BJ (cell line): ENCODE data around the gene ST6GALNAC6. TPM values are rescaled to one million over a fixed set of nuclear protein-coding genes. Genes with fewer than 3 reads are reported as not detected.
A peak's percentile ranks its signal among the peaks of the same experiment; 100 is the strongest.
"Not testable (repeated sequence)": the region's sequence is repeated elsewhere in the genome, so short reads cannot be mapped to it uniquely, and the experiment has no call there.

Experiments
- CTCF ChIA-PET: fragments of 350-600 bp; formaldehyde crosslinking; extraction: SDS; loops from one replicate; lab custom pipeline; 2021; ENCODE audit warnings: antibody characterized with exemption, inconsistent platforms; lab: Yijun Ruan, JAX
- POLR2A ChIA-PET: fragments of 300-600 bp; sonication (Branson Sonifier 250); formaldehyde crosslinking; extraction: SDS; loops from one replicate; lab custom pipeline; 2021; ENCODE audit warnings: antibody characterized with exemption; lab: Charles Lee
- DNase-seq: peaks from one replicate; pipeline ENCODE4 v3.0.0-alpha.2; 2011; ENCODE audit warnings: low read depth
- H3K27me3 ChIP-seq: 2 replicates; pipeline ENCODE4 v1.6.0; 2011; ENCODE audit warnings: low read length; ENCODE audit not compliant: control insufficient read depth, insufficient read depth
- H3K36me3 ChIP-seq: 2 replicates; pipeline ENCODE4 v1.5.1; 2011; ENCODE audit warnings: low read length; ENCODE audit not compliant: control insufficient read depth, insufficient read depth
- H3K4me3 ChIP-seq: 2 replicates; pipeline ENCODE4 v1.5.1; 2011; ENCODE audit warnings: low read depth, mild to moderate bottlenecking, control low read depth, low read length
- polyA plus RNA-seq: library from polyadenylated mRNA; depleted of rRNA; stranded (reverse); fragments of >200 nt; gene quantifications from 2 replicates; pipeline ENCODE4 v1.2.3, GENCODE V29; 2011; rRNA removed
- small RNA-seq: library from RNA; depleted of rRNA; stranded (forward); fragments of <200 nt; gene quantifications from one replicate; pipeline ENCODE3, GENCODE V24; 2012; ENCODE audit warnings: low replicate concordance, low read depth; ENCODE audit not compliant: insufficient read length
- TF ChIP-seq, protein P1 (sequence below): IDR thresholded peaks from 2 replicates; pipeline ENCODE4 v1.5.1; 2011; ENCODE audit warnings: low read depth, mild to moderate bottlenecking, control low read depth, inconsistent platforms, low read length, moderate library complexity; ENCODE audit not compliant: insufficient read depth

ST6GALNAC6 gene
- polyA plus RNA-seq, 1 experiment, result 78.3 TPM

- POLR2A ChIA-PET, result no interaction called here
- Histone ChIP-seq H3K36me3 (peaks cover 6% of the 10 kb centered on the region), H3K27me3 (no peaks in the 10 kb centered on the region), H3K4me3 (no peak overlapping the region)
- no peak for DNase-seq
- TF ChIP-seq, protein P1, sequence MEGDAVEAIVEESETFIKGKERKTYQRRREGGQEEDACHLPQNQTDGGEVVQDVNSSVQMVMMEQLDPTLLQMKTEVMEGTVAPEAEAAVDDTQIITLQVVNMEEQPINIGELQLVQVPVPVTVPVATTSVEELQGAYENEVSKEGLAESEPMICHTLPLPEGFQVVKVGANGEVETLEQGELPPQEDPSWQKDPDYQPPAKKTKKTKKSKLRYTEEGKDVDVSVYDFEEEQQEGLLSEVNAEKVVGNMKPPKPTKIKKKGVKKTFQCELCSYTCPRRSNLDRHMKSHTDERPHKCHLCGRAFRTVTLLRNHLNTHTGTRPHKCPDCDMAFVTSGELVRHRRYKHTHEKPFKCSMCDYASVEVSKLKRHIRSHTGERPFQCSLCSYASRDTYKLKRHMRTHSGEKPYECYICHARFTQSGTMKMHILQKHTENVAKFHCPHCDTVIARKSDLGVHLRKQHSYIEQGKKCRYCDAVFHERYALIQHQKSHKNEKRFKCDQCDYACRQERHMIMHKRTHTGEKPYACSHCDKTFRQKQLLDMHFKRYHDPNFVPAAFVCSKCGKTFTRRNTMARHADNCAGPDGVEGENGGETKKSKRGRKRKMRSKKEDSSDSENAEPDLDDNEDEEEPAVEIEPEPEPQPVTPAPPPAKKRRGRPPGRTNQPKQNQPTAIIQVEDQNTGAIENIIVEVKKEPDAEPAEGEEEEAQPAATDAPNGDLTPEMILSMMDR, result no peak
- CTCF ChIA-PET, result interaction anchor here (1.5 kb wide), 1 partner anchor 100 kb away, joined by 4 read pairs; no protein-coding TSS in a partner anchor
Observed at GRCh38 chr9:127841087-127841835, 58.1 kb downstream of the ST6GALNAC6 start.

- POLR2A ChIA-PET, result interaction anchor here (0.5 kb wide), 1 partner anchor 273 kb away, joined by 6 read pairs; no protein-coding TSS in a partner anchor
- Histone ChIP-seq H3K27me3 (no peaks in the 10 kb centered on the region), H3K4me3 (no peak overlapping the region), H3K36me3 (peaks cover 6% of the 10 kb centered on the region)
- peak; percentile 70 for DNase-seq
- TF ChIP-seq, protein P1, result no peak
- CTCF ChIA-PET, result interaction anchor here (0.6 to 2.3 kb wide), 9 partner anchors 14 to 1025 kb away, joined by 3 to 9 read pairs (median 4); partner anchors contain the start of genes CDK9 and ENG
Observed at GRCh38 chr9:127838375-127839078, 60.9 kb downstream of the ST6GALNAC6 start.

DNA sequence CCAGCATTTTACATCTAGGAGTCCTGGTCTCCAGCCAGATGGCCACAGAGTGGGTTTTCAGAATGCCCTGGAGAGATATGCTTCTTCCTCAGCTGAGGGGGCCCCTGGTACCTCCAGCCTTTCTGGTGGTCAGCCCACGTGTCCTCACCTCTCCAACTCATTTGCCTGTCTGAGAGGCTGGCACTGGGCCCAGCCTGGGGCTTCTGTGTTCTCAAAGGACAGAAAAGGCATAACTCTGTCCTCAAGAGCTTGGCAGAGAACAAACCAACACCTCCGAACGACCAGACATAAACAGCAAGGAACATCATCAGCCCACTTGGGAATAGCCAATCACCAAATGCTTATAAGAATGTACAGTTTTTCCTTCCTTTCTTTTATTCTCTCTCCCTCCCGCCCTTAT lies 62.1 kb downstream of the ST6GALNAC6 start:
- peaks cover 3% of the 10 kb centered on the region; the same call in 1 of the 2 replicates for H3K36me3 ChIP-seq
- CTCF ChIA-PET, result interaction anchor here (0.6 to 2.3 kb wide), 9 partner anchors 10 to 86 kb away, joined by 3 to 9 read pairs (median 4); partner anchors contain the start of genes CDK9, ENG and ST6GALNAC4
- POLR2A ChIA-PET, result no interaction called here
- TF ChIP-seq, protein P1, result no peak
- DNase-seq, result no peak
- H3K27me3 ChIP-seq, result no peaks in the 10 kb centered on the region
- no peak overlapping the region for H3K4me3 ChIP-seq

- H3K27me3 ChIP-seq, POLR2A ChIA-PET, H3K36me3 ChIP-seq, H3K4me3 ChIP-seq, DNase-seq: not testable (repeated sequence)
- CTCF ChIA-PET, result interaction anchor here (0.7 to 2.3 kb wide), 8 partner anchors 11 to 101 kb away, joined by 3 to 9 read pairs (median 4); partner anchors contain the start of genes CDK9, ENG, ST6GALNAC4 and TOR2A
Observed at GRCh38 chr9:127836561-127836960, 62.8 kb downstream of the ST6GALNAC6 start.

DNA sequence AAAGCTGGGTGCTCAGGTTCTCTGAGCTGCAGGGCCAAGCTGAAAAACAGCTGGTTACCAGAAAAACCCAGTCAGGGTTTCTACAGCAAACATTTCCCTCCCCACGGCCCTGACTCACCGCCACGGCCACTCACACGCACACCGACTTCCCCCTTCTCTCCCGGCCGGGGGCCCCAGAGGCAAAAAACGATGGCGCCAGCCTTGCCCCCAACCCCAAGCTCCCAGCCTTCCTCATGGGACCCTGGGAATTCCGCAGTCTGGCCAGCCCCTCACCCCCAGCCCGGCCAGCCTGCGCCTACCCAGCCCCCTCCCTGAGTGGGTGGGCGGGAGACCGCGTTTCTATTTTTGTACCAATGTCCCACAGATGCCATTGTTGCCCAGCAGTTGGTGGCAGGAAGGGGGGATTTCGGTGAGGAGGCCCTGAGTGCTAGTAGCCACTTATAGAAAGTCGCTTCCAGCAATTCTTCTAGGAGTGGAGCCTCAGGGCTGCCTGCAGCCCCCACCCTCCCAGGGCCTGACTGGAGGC lies 63.3 kb downstream of the ST6GALNAC6 start:
- no peak for DNase-seq
- ChIA-PET POLR2A (no interaction called here), CTCF (interaction anchor here (0.7 to 2.3 kb wide), 6 partner anchors 9 to 101 kb away, joined by 3 to 9 read pairs (median 4); partner anchors contain the start of genes ENG, ST6GALNAC4 and TOR2A)
- Histone ChIP-seq H3K36me3 (no peaks in the 10 kb centered on the region), H3K27me3 (no peaks in the 10 kb centered on the region), H3K4me3 (no peak overlapping the region)
- TF ChIP-seq, protein P1, result no peak

Small RNA genes lying within 50 kb of the gene (small RNA-seq; reads per million reads assigned to genes)
- 0.63 reads per million for gene MIR4672
- not detected for gene RNA5SP296

Other genes starting within 250 kb of the ST6GALNAC6 start
- gene CFAP157, start 192.6 kb downstream of the ST6GALNAC6 start, polyA plus RNA-seq, result 0.11 TPM in 1 of 2 replicates, not detected in the other
- gene PTRH1, start 183.9 kb downstream of the ST6GALNAC6 start, polyA plus RNA-seq, result 14.6 and 21.1 TPM in 2 replicates
- gene TTC16, start 183.5 kb downstream of the ST6GALNAC6 start, polyA plus RNA-seq, result 0.02 and 0.07 TPM in 2 replicates
- 4.8 and 8.0 TPM in 2 replicates for gene TOR2A, start 164.3 kb downstream of the ST6GALNAC6 start, polyA plus RNA-seq
- gene SH2D3C, start 120.9 kb downstream of the ST6GALNAC6 start, polyA plus RNA-seq, result 0.04 and 0.06 TPM in 2 replicates
- 34.4 and 35.6 TPM in 2 replicates for gene CDK9, start 113.6 kb downstream of the ST6GALNAC6 start, polyA plus RNA-seq
- 27.9 and 61.9 TPM in 2 replicates for gene FPGS, start 96.7 kb downstream of the ST6GALNAC6 start, polyA plus RNA-seq
- gene ENG, start 44.9 kb downstream of the ST6GALNAC6 start, polyA plus RNA-seq, result 23.3 and 44.6 TPM in 2 replicates
- 65.1 and 102 TPM in 2 replicates for gene AK1, start 21.9 kb downstream of the ST6GALNAC6 start, polyA plus RNA-seq
- gene ST6GALNAC4, start 17.4 kb upstream of the ST6GALNAC6 start, polyA plus RNA-seq, result 21.4 and 35.5 TPM in 2 replicates
- gene PIP5KL1, start 31.2 kb upstream of the ST6GALNAC6 start, polyA plus RNA-seq, result 1.9 and 2.3 TPM in 2 replicates
- gene DPM2, start 38.3 kb upstream of the ST6GALNAC6 start, polyA plus RNA-seq, result 35.0 and 55.3 TPM in 2 replicates
- gene EEIG1, start 81.4 kb upstream of the ST6GALNAC6 start, polyA plus RNA-seq, result 7.3 and 26.6 TPM in 2 replicates
- gene NAIF1, start 167.7 kb upstream of the ST6GALNAC6 start, polyA plus RNA-seq, result 8.2 and 10.6 TPM in 2 replicates
- 10.2 and 12.9 TPM in 2 replicates for gene SLC25A25, start 168.6 kb upstream of the ST6GALNAC6 start, polyA plus RNA-seq
- gene PTGES2, start 228.1 kb upstream of the ST6GALNAC6 start, polyA plus RNA-seq, result 59.7 and 91.9 TPM in 2 replicates
- not detected in 2 replicates for gene LCN2, start 249.8 kb upstream of the ST6GALNAC6 start, polyA plus RNA-seq